Measurements from ENCODE around the gene STOX2. TPM values are rescaled to one million over a fixed set of nuclear protein-coding genes. Genes with fewer than 3 reads are reported as not detected.

Gene STOX2
- 26.1 and 28.5 TPM in 2 replicates for polyA plus RNA-seq
- 76.7 and 91.8 TPM in 2 replicates for polyA minus RNA-seq

GRCh38 chr4:183905081-183905592 is at the start of gene STOX2:
Gene STOX2, plus strand, starts transcription at chr4:183905307. Its CDS starts 1,484 bp downstream, at chr4:183906791.
- H4K20me1 ChIP-seq (ENCODE audit: insufficient read depth) = no peaks in the 10 kb centered on the region
- H2AFZ ChIP-seq (ENCODE audit: low read depth, low read length) = peak within 1 kb of the TSS; percentile 46
- no peaks in the 10 kb centered on the region for H3K36me3 ChIP-seq (ENCODE audit: insufficient read depth, low read length)
- peak within 1 kb of the TSS; percentile 92 for H3K4me3 ChIP-seq (ENCODE audit: low read length)
- peak within 1 kb of the TSS; percentile 79 for H3K4me2 ChIP-seq (ENCODE audit: low read length)
- H3K79me2 ChIP-seq (replicated peaks; ENCODE audit: insufficient read depth, low read length) = peaks cover 38% of the 10 kb centered on the region
- peak within 1 kb of the TSS; percentile 93 for H3K27ac ChIP-seq (ENCODE audit: low read length)
- H3K9ac ChIP-seq (ENCODE audit: low read length) = peak within 1 kb of the TSS; percentile 97
- peak; percentile 40 for TF ChIP-seq RAD21 (conservative IDR thresholded peaks at IDR 0.05)
- no peak for TF ChIP-seq SMC3 (conservative IDR thresholded peaks at IDR 0.05; ENCODE audit: poor library complexity)
- peak; percentile 99 for TF ChIP-seq POLR2AphosphoS5 (IDR thresholded peaks at IDR 0.05)
- TF ChIP-seq EP300 (conservative IDR thresholded peaks at IDR 0.05; ENCODE audit: poor library complexity, severe bottlenecking) = peak; percentile 70
- peak; percentile 98 for TF ChIP-seq TAF1 (IDR thresholded peaks at IDR 0.05; ENCODE audit: low read depth)
- TF ChIP-seq EZH2 (IDR thresholded peaks at IDR 0.05; ENCODE audit: borderline replicate concordance, insufficient read depth, low read length, poor library complexity, severe bottlenecking) = no peak
- peak; percentile 91 for TF ChIP-seq REST (IDR thresholded peaks at IDR 0.05; ENCODE audit: borderline replicate concordance)
- TF ChIP-seq, protein P1, sequence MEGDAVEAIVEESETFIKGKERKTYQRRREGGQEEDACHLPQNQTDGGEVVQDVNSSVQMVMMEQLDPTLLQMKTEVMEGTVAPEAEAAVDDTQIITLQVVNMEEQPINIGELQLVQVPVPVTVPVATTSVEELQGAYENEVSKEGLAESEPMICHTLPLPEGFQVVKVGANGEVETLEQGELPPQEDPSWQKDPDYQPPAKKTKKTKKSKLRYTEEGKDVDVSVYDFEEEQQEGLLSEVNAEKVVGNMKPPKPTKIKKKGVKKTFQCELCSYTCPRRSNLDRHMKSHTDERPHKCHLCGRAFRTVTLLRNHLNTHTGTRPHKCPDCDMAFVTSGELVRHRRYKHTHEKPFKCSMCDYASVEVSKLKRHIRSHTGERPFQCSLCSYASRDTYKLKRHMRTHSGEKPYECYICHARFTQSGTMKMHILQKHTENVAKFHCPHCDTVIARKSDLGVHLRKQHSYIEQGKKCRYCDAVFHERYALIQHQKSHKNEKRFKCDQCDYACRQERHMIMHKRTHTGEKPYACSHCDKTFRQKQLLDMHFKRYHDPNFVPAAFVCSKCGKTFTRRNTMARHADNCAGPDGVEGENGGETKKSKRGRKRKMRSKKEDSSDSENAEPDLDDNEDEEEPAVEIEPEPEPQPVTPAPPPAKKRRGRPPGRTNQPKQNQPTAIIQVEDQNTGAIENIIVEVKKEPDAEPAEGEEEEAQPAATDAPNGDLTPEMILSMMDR (IDR thresholded peaks at IDR 0.05; ENCODE audit: poor library complexity, severe bottlenecking) = peak; percentile 23
- peak; percentile 66 for TF ChIP-seq MXI1 (conservative IDR thresholded peaks at IDR 0.05; ENCODE audit: poor library complexity, severe bottlenecking)
- no peaks in the 10 kb centered on the region for H3K9me3 ChIP-seq (ENCODE audit: low read length)
- no peaks in the 10 kb centered on the region for H3K9me2 ChIP-seq (ENCODE audit: insufficient read depth, low read length)
- H3K27me3 ChIP-seq (ENCODE audit: insufficient read depth, low read depth, low read length) = no peaks in the 10 kb centered on the region
- H3F3A ChIP-seq (ENCODE audit: insufficient read depth, low read length, poor library complexity, severe bottlenecking) = no peaks in the 10 kb centered on the region

DNA sequence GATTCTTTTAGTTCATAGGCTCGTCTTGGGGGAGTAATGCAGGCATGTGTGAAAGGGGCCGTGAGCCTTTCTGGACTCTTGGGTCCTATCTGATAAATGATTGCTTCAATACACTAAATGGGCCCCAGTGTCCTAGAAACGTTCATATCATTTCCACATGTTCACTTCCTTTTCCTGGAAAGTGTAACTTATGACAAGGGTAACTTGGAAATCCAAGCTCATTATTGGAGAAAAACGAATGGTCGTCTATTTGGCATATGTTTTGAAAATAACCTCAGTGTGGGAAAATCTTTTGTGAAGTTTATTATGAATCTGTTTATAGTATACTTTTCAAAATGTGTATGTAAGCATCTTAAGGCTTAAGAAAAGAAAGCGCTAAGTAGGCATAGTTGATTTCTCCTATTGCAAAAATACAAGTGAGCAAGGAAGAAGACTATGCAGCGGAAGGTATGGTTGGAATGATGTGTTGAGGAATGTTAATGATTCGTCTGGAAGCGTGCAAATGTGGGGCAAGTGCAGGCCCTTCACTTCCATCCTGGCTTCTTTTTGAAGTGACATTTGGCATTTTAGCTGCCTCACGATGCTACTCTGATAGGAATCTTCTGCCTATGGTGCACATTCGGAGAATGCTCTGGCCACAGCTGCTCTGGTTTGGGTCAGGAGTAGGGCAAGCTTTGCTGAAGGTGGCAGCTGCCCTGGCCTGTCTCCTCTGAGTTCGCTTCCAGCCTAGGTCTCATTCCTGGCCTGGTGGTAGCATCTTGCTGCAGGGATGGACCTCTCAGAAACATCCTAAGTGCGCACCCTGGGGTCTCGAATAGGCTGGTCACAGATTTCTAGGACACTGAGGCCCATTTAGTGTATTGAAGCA is 49.5 kb upstream of the STOX2 start:
- H3K9ac ChIP-seq (ENCODE audit: low read length) = no peak overlapping the region
- H3K79me2 ChIP-seq (replicated peaks; ENCODE audit: insufficient read depth, low read length) = no peaks in the 10 kb centered on the region
- H3K27ac ChIP-seq (ENCODE audit: low read length) = no peak overlapping the region
- peaks cover 6% of the 10 kb centered on the region for H3K9me3 ChIP-seq (ENCODE audit: low read length)
- no peaks in the 10 kb centered on the region for H3K36me3 ChIP-seq (ENCODE audit: insufficient read depth, low read length)
- H3K4me3 ChIP-seq (ENCODE audit: low read length) = no peak overlapping the region
- no peaks in the 10 kb centered on the region for H3K9me2 ChIP-seq (ENCODE audit: insufficient read depth, low read length)
- no peak overlapping the region for H3K4me2 ChIP-seq (ENCODE audit: low read length)
- TF ChIP-seq MXI1 (conservative IDR thresholded peaks at IDR 0.05; ENCODE audit: poor library complexity, severe bottlenecking) = no peak
- TF ChIP-seq POLR2AphosphoS5 (IDR thresholded peaks at IDR 0.05) = no peak
- TF ChIP-seq, protein P1 (IDR thresholded peaks at IDR 0.05; ENCODE audit: poor library complexity, severe bottlenecking) = no peak
- no peak for TF ChIP-seq TAF1 (IDR thresholded peaks at IDR 0.05; ENCODE audit: low read depth)
- no peak for TF ChIP-seq SMC3 (conservative IDR thresholded peaks at IDR 0.05; ENCODE audit: poor library complexity)
- TF ChIP-seq EP300 (conservative IDR thresholded peaks at IDR 0.05; ENCODE audit: poor library complexity, severe bottlenecking) = no peak
- no peak for TF ChIP-seq EZH2 (IDR thresholded peaks at IDR 0.05; ENCODE audit: borderline replicate concordance, insufficient read depth, low read length, poor library complexity, severe bottlenecking)
- TF ChIP-seq REST (IDR thresholded peaks at IDR 0.05; ENCODE audit: borderline replicate concordance) = no peak
- H3F3A ChIP-seq (ENCODE audit: insufficient read depth, low read length, poor library complexity, severe bottlenecking) = no peaks in the 10 kb centered on the region
- H2AFZ ChIP-seq (ENCODE audit: low read depth, low read length) = no peak overlapping the region
- no peaks in the 10 kb centered on the region for H4K20me1 ChIP-seq (ENCODE audit: insufficient read depth)
- H3K27me3 ChIP-seq (ENCODE audit: insufficient read depth, low read depth, low read length) = no peaks in the 10 kb centered on the region

Measured in neural cell (in vitro differentiated cells).